GM23248 (cell line): Measurements from ENCODE around the gene VHLL. TPM values are rescaled to one million over a fixed set of nuclear protein-coding genes. Genes with fewer than 3 reads are reported as not detected.

Experiments used
- DNase-seq: peaks from one replicate; pipeline ENCODE4 v3.0.0-alpha.2; 2015
- H2AFZ ChIP-seq: fragments of 200-600 bp; sonication (generic); 2 replicates; pipeline ENCODE4 v1.6.1; 2016; ENCODE audit warnings: antibody characterized with exemption
- H3F3A ChIP-seq: fragments of 200-600 bp; sonication (generic); 2 replicates; pipeline ENCODE4 v1.6.1; 2016; ENCODE audit warnings: mild to moderate bottlenecking, antibody characterized with exemption, mixed run types; ENCODE audit not compliant: insufficient read depth
- H3K27ac ChIP-seq: fragments of 200-600 bp; sonication (generic); 2 replicates; pipeline ENCODE4 v1.5.1; 2016; ENCODE audit warnings: mild to moderate bottlenecking
- H3K27me3 ChIP-seq: fragments of 200-600 bp; sonication (generic); replicated peaks from 2 replicates; pipeline ENCODE4 v1.6.1; 2016; ENCODE audit warnings: mild to moderate bottlenecking; ENCODE audit not compliant: insufficient read depth
- H3K36me3 ChIP-seq: fragments of 200-600 bp; sonication (generic); 2 replicates; pipeline ENCODE4 v1.6.1; 2016; ENCODE audit warnings: low read depth, mild to moderate bottlenecking
- H3K4me1 ChIP-seq: fragments of 200-600 bp; sonication (generic); 2 replicates; pipeline ENCODE4 v1.6.1; 2016; ENCODE audit warnings: mild to moderate bottlenecking; ENCODE audit not compliant: insufficient read depth
- H3K4me2 ChIP-seq: fragments of 200-600 bp; sonication (generic); one replicate; pipeline ENCODE4 v1.6.1; 2016; ENCODE audit warnings: mild to moderate bottlenecking; ENCODE audit not compliant: unreplicated experiment
- H3K4me3 ChIP-seq: fragments of 200-600 bp; sonication (generic); 2 replicates; pipeline ENCODE4 v1.5.1; 2016; ENCODE audit warnings: mild to moderate bottlenecking
- H3K79me2 ChIP-seq: fragments of 200-600 bp; sonication (generic); 2 replicates; pipeline ENCODE4 v1.6.1; 2016; ENCODE audit warnings: mild to moderate bottlenecking; ENCODE audit not compliant: insufficient read depth
- H3K9ac ChIP-seq: fragments of 200-600 bp; sonication (generic); 2 replicates; pipeline ENCODE4 v1.6.1; 2016; ENCODE audit warnings: mild to moderate bottlenecking
- H3K9me2 ChIP-seq: fragments of 200-600 bp; sonication (generic); 2 replicates; pipeline ENCODE4 v1.6.1; 2016; ENCODE audit warnings: mixed run types, mild to moderate bottlenecking, moderate library complexity; ENCODE audit not compliant: insufficient read depth
- H3K9me3 ChIP-seq: fragments of 200-600 bp; sonication (generic); one replicate; pipeline ENCODE4 v1.6.1; 2017; ENCODE audit warnings: low read depth
- H4K20me1 ChIP-seq: fragments of 200-600 bp; sonication (generic); 2 replicates; pipeline ENCODE4 v1.6.0; 2016; ENCODE audit not compliant: insufficient read depth
- EZH2 ChIP-seq: fragments of 200-600 bp; sonication (generic); IDR thresholded peaks from 2 replicates; pipeline ENCODE4 v1.6.1; 2018; ENCODE audit warnings: antibody characterized with exemption, mild to moderate bottlenecking; ENCODE audit not compliant: insufficient read depth, poor library complexity, severe bottlenecking
- EZH2phosphoT487 ChIP-seq: fragments of 200-600 bp; sonication (generic); IDR thresholded peaks from 2 replicates; pipeline ENCODE4 v1.6.1; 2018; ENCODE audit warnings: antibody characterized with exemption, moderate library complexity, mild to moderate bottlenecking, low read depth; ENCODE audit not compliant: insufficient read depth
- WGBS, 2 experiments: methylation state at CpG; one replicate each; pipeline ENCODE4 v1.1.6; 2015 to 2017; ENCODE audit warnings: low lambda C conversion rate in 2 of 2, low coverage in 1 of 2; ENCODE audit errors: missing lambda C conversion rate in 2 of 2; 5-methylcytosine and 5-hydroxymethylcytosine counted together
- in situ Hi-C: fragments of 300-500 bp; cut with MboI; formaldehyde crosslinking; loops from 2 replicates; pipeline ENCODE4 v1.15.0; 2020
- polyA plus RNA-seq: library from polyadenylated mRNA; unstranded; fragments of >200 nt; fragmentation: Nextera tagmentation; extraction: Ambion mirVana; gene quantifications from 2 replicates; pipeline ENCODE4 v1.2.1, GENCODE V29; 2016
- total RNA-seq: library from RNA; depleted of rRNA; stranded (reverse); fragments of >200 nt; shearing (Covaris generic); gene quantifications from 2 replicates; pipeline ENCODE4 v1.2.3, GENCODE V29; 2014

VHLL gene
- total and polyA plus RNA-seq, 2 experiments from 2014 or later, result not detected

- Histone ChIP-seq H3K9me3 (no peaks in the 10 kb centered on the region), H3K4me2 (no peak overlapping the region), H3K36me3 (0 out of 2 replicates have a peak, but pooled peaks cover 2% of the 10 kb centered on the region), H3K9ac (no peak overlapping the region), H3F3A (peaks cover 6% of the 10 kb centered on the region), H3K4me1 (peaks cover 16% of the 10 kb centered on the region), H3K4me3 (no peak overlapping the region), H2AFZ (no peak overlapping the region), H3K27me3 (no peaks in the 10 kb centered on the region), H3K79me2 (peaks cover 42% of the 10 kb centered on the region), H3K9me2 (no peaks in the 10 kb centered on the region), H3K27ac (no peak overlapping the region), H4K20me1 (no peaks in the 10 kb centered on the region)
- 91 to 92% methylated on average over 8 to 9 of the region's 9 CpGs for WGBS, 2 experiments
- in situ Hi-C loops, result no loop called here
- DNase-seq, result no peak
- no peak for TF ChIP-seq EZH2phosphoT487
- TF ChIP-seq EZH2, result no peak
Measured at GRCh38 chr1:156293895-156294294, 5.2 kb downstream of the VHLL start.

- H3K4me1 ChIP-seq, result peaks cover 16% of the 10 kb centered on the region
- 0 out of 2 replicates have a peak, but pooled peaks cover 7% of the 10 kb centered on the region for H3K36me3 ChIP-seq
- peaks cover 49% of the 10 kb centered on the region for H3K79me2 ChIP-seq
- H4K20me1 ChIP-seq, result no peaks in the 10 kb centered on the region
- WGBS, 2 experiments, result 79 to 86% methylated on average over 8 of the region's 8 CpGs
- H3K9me3 ChIP-seq, result no peaks in the 10 kb centered on the region
- no peaks in the 10 kb centered on the region for H3K9me2 ChIP-seq
- TF ChIP-seq EZH2phosphoT487, result no peak
- TF ChIP-seq EZH2, result no peak
- H3K27me3 ChIP-seq, result no peaks in the 10 kb centered on the region
- H3K27ac ChIP-seq, result no peak overlapping the region
- no peak overlapping the region for H3K4me3 ChIP-seq
- no peak overlapping the region for H3K4me2 ChIP-seq
- H2AFZ ChIP-seq, result no peak overlapping the region
- peaks cover 6% of the 10 kb centered on the region for H3F3A ChIP-seq
- DNase-seq, result no peak
- no peak overlapping the region for H3K9ac ChIP-seq
- in situ Hi-C loops, result no loop called here
Measured at GRCh38 chr1:156293098-156293434, 6.0 kb downstream of the VHLL start.

GRCh38 chr1:156291226-156292061 lies 7.7 kb downstream of the VHLL start:
- DNase-seq, result peak; percentile 95
- Histone ChIP-seq H3K27ac (peak overlapping the region; percentile 72), H3K9ac (peak overlapping the region; percentile 82)

GRCh38 chr1:156289857-156290256 lies 9.2 kb downstream of the VHLL start:
- no peaks in the 10 kb centered on the region for H3K9me2 ChIP-seq
- H3K27ac ChIP-seq, result no peak overlapping the region
- no peaks in the 10 kb centered on the region for H3K9me3 ChIP-seq
- H3K36me3 ChIP-seq, result 0 out of 2 replicates have a peak, but pooled peaks cover 7% of the 10 kb centered on the region
- H3K9ac ChIP-seq, result no peak overlapping the region
- DNase-seq, result no peak
- peaks cover 16% of the 10 kb centered on the region for H3K4me1 ChIP-seq
- peak overlapping the region; percentile 92 for H3K4me2 ChIP-seq
- H3K4me3 ChIP-seq, result no peak overlapping the region; the same call in 1 of the 2 replicates
- H4K20me1 ChIP-seq, result no peaks in the 10 kb centered on the region
- no peaks in the 10 kb centered on the region for H3K27me3 ChIP-seq
- no peak overlapping the region for H2AFZ ChIP-seq
- peaks cover 6% of the 10 kb centered on the region for H3F3A ChIP-seq
- no peak for TF ChIP-seq EZH2phosphoT487
- TF ChIP-seq EZH2, result no peak
- in situ Hi-C loops, result no loop called here
- H3K79me2 ChIP-seq, result peaks cover 36% of the 10 kb centered on the region

More at GRCh38 chr1:156291226-156292061, 7.7 kb downstream of the VHLL start:
- Histone ChIP-seq H3K9me2 (no peaks in the 10 kb centered on the region), H3K4me1 (peaks cover 16% of the 10 kb centered on the region), H3K4me2 (peak overlapping the region; percentile 92), H3K4me3 (peak overlapping the region; percentile 71), H4K20me1 (no peaks in the 10 kb centered on the region), H3K27me3 (no peaks in the 10 kb centered on the region), H3F3A (peaks cover 6% of the 10 kb centered on the region), H3K79me2 (peaks cover 49% of the 10 kb centered on the region), H2AFZ (peak overlapping the region; percentile 86), H3K9me3 (no peaks in the 10 kb centered on the region), H3K36me3 (0 out of 2 replicates have a peak, but pooled peaks cover 7% of the 10 kb centered on the region)
- WGBS, 2 experiments, result 5 to 7% methylated on average over 37 of the region's 37 CpGs
- TF ChIP-seq EZH2 (no peak), EZH2phosphoT487 (no peak)
- in situ Hi-C loops, result no loop called here
